Astrocyte of the spinal cord (primary cell): ENCODE measurements around the gene GIMAP6.

Experiments used
- DNase-seq: peaks from one replicate; pipeline ENCODE4 v3.0.0; 2011; ENCODE audit warnings: low read depth, low spot score
- H3K4me3 ChIP-seq: 2 replicates; pipeline ENCODE4 v1.5.1; 2011; ENCODE audit warnings: low read depth, mild to moderate bottlenecking, low read length, moderate library complexity
- in situ Hi-C: cut with HindIII; loops from 2 replicates; pipeline ENCODE4 v1.10.0; 2017; ENCODE audit warnings: low sequenced_read_pairs
- TF ChIP-seq, protein P1 (sequence below): IDR thresholded peaks from 2 replicates; pipeline ENCODE4 v1.5.1; 2012; ENCODE audit warnings: low read depth, mild to moderate bottlenecking, low read length, inconsistent platforms

The GIMAP6 gene

GRCh38 chr7:150641854-150642253, 9.7 kb upstream of the GIMAP6 start:
- no peak overlapping the region for H3K4me3 ChIP-seq
- TF ChIP-seq, protein P1, sequence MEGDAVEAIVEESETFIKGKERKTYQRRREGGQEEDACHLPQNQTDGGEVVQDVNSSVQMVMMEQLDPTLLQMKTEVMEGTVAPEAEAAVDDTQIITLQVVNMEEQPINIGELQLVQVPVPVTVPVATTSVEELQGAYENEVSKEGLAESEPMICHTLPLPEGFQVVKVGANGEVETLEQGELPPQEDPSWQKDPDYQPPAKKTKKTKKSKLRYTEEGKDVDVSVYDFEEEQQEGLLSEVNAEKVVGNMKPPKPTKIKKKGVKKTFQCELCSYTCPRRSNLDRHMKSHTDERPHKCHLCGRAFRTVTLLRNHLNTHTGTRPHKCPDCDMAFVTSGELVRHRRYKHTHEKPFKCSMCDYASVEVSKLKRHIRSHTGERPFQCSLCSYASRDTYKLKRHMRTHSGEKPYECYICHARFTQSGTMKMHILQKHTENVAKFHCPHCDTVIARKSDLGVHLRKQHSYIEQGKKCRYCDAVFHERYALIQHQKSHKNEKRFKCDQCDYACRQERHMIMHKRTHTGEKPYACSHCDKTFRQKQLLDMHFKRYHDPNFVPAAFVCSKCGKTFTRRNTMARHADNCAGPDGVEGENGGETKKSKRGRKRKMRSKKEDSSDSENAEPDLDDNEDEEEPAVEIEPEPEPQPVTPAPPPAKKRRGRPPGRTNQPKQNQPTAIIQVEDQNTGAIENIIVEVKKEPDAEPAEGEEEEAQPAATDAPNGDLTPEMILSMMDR = no peak
- in situ Hi-C loops = no loop called here
- no peak for DNase-seq

DNA sequence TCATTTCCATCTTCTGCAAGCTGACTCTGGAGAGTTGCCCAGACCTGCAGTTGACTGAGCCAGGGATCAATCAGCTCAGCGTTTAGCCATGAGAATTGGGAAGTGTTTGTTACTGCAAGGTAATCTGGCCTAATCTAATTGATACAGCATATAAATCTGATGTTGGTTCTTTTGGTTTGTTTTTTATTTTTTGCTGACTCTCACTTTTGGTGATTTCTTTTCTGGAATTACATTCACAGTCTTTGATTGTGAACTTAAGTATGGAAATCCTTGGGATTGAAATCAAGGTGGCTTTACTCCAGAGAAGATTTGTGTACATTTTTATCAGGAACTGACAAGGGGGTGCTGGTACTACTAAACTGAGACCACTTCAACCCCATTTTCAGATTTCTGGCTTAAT, 1.7 kb upstream of the GIMAP6 start:
- no peak for DNase-seq
- TF ChIP-seq, protein P1 = no peak
- H3K4me3 ChIP-seq = no peak overlapping the region
- in situ Hi-C loops = no loop called here

DNA sequence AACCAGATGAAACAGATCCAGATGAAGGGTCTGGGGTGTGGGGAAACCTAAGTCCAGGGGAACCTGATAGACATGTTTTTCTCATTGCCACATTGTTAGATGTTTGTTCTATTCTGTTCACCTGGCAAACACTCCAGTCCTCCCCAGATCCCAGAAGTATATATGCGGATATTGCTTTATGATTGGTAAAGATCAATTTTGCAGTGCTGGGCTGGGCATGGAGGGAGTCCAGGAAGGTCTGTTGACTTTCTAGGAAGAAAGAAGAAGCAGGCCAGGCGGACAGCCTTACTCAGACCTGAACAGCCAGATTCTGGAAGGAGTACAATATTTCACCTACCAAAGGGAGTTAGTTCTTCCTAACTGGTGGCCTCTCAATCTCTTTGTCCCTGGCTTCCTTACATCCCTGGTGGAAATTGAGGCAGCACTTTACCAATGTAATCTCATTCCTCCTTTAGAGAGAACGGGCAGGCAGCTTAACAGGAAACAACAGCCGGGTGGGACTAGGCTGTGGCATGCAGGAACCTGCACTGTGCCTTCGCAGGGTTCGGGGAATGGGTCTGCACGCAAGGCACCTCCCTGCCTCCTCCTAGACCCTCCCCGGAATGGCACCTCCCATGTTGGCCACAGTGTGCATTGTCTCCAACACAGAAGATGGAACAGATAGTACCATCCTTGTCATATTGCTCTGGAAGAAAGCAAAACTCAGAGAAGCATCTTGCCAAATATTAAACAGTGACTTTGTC, 930 bp downstream of the GIMAP6 start:
- in situ Hi-C loops = no loop called here
- DNase-seq = no peak
- no peak overlapping the region for H3K4me3 ChIP-seq
- TF ChIP-seq, protein P1 = no peak

GRCh38 chr7:150629347-150629746, 2.8 kb downstream of the GIMAP6 start:
- DNase-seq = no peak
- in situ Hi-C loops = no loop called here
- H3K4me3 ChIP-seq = no peak overlapping the region
- TF ChIP-seq, protein P1 = no peak

GRCh38 chr7:150627959-150628358, 4.2 kb downstream of the GIMAP6 start:
- H3K4me3 ChIP-seq = no peak overlapping the region
- TF ChIP-seq, protein P1 = no peak
- no peak for DNase-seq
- in situ Hi-C loops = no loop called here

DNA sequence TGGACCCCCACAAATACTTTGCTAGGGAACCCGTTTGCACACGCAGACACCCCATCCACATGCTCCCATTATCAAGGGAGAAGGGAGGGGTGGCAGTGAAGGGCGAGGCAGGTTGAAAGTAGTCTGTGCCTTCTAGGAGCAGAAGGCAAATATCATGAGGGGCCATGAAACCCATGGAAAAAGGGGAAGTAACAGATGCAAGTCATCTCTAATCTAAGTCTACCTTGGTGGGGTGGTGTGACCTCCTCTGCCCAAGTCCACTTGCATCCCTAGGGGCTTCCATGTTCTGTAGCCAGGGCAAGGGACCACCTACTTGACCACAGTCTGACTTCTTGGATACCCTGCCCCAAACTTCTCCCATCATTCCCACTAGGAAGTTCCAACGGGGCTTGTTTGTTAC, 5.5 kb downstream of the GIMAP6 start:
- TF ChIP-seq, protein P1 = no peak
- no peak overlapping the region for H3K4me3 ChIP-seq
- in situ Hi-C loops = no loop called here
- no peak for DNase-seq
